SU-DHL-6 (cell line): Measurements from ENCODE around the gene ZNF212.

Experiments
- CTCF ChIP-seq: fragments of 200-600 bp; sonication (generic); IDR thresholded peaks from one replicate; pipeline ENCODE4 v1.5.1; 2017; ENCODE audit warnings: antibody characterized with exemption, mild to moderate bottlenecking, low read length, moderate library complexity; ENCODE audit not compliant: insufficient read depth, poor library complexity, severe bottlenecking
- EZH2phosphoT487 ChIP-seq: fragments of 200-600 bp; sonication (generic), shearing (Covaris generic); conservative IDR thresholded peaks from 2 replicates; pipeline ENCODE4 v1.6.1; 2018; ENCODE audit warnings: mild to moderate bottlenecking, antibody characterized with exemption, low read length, moderate library complexity, mixed read lengths

GRCh38 chr7:149280661-149281507 is 41.4 kb downstream of the ZNF212 start:
- TF ChIP-seq CTCF, result no peak
- TF ChIP-seq EZH2phosphoT487, result no peak
